SK-N-SH treated with all-trans-retinoic acid at 6 μM for 48 hours (cell line): ENCODE measurements around the gene TNNI3.
"Not testable (repeated sequence)": the region's sequence is repeated elsewhere in the genome, so short reads cannot be mapped to it uniquely, and the experiment has no call there.

Source experiments
- ATAC-seq: fragments of 200-7000 bp; cut with Tn5 transposase; 3 replicates; pipeline ENCODE4 v1.9.1; 2020; ENCODE audit warnings: mild to moderate bottlenecking, moderate library complexity
- ARNTL ChIP-seq: fragments of 450-650 bp; formaldehyde crosslinking; IDR thresholded peaks from 2 replicates; pipeline ENCODE4 v1.5.0; 2020; ENCODE audit warnings: low read depth, mild to moderate bottlenecking, moderate library complexity, borderline replicate concordance
- CSDC2 ChIP-seq: fragments of 250-450 bp; sonication (Bioruptor Pico); IDR thresholded peaks from 2 replicates; pipeline ENCODE4 v1.5.0; 2020; ENCODE audit warnings: mild to moderate bottlenecking, moderate library complexity
- CSRNP3 ChIP-seq: fragments of 250-450 bp; sonication (Bioruptor Pico); IDR thresholded peaks from 2 replicates; pipeline ENCODE4 v1.5.1; 2021; ENCODE audit warnings: mild to moderate bottlenecking, moderate library complexity
- ESRRG ChIP-seq: fragments of 250-450 bp; sonication (Bioruptor Pico); IDR thresholded peaks from 2 replicates; pipeline ENCODE4 v1.6.1; 2021; ENCODE audit warnings: mild to moderate bottlenecking
- GLIS3 ChIP-seq: fragments of 250-450 bp; sonication (Bioruptor Pico); IDR thresholded peaks from 2 replicates; pipeline ENCODE4 v1.5.0; 2020; ENCODE audit warnings: mild to moderate bottlenecking, moderate library complexity
- OSR1 ChIP-seq: fragments of 250-450 bp; sonication (Bioruptor Pico); IDR thresholded peaks from 2 replicates; pipeline ENCODE4 v1.8.0; 2022; ENCODE audit warnings: moderate library complexity, mild to moderate bottlenecking, inconsistent platforms
- POU6F1 ChIP-seq: fragments of 250-450 bp; sonication (Bioruptor Pico); IDR thresholded peaks from 2 replicates; pipeline ENCODE4 v1.8.0; 2021; ENCODE audit warnings: low read depth, mild to moderate bottlenecking, moderate library complexity, borderline replicate concordance
- PPARA ChIP-seq: fragments of 250-450 bp; sonication (Bioruptor Pico); IDR thresholded peaks from 2 replicates; pipeline ENCODE4 v1.5.0; 2020; ENCODE audit warnings: mild to moderate bottlenecking, borderline replicate concordance
- RARB ChIP-seq: fragments of 250-450 bp; sonication (Bioruptor Pico); IDR thresholded peaks from 2 replicates; pipeline ENCODE4 v1.8.0; 2021; ENCODE audit warnings: mild to moderate bottlenecking, moderate library complexity
- SNAI2 ChIP-seq: fragments of 250-450 bp; sonication (Bioruptor Pico); IDR thresholded peaks from 2 replicates; pipeline ENCODE4 v1.5.0; 2020; ENCODE audit warnings: mild to moderate bottlenecking, moderate library complexity
- TCF4 ChIP-seq: fragments of 250-450 bp; sonication (Bioruptor Pico); IDR thresholded peaks from 2 replicates; pipeline ENCODE4 v1.8.0; 2021; ENCODE audit warnings: mild to moderate bottlenecking, moderate library complexity, borderline replicate concordance
- ZC3H10 ChIP-seq: fragments of 250-450 bp; sonication (Bioruptor Pico); IDR thresholded peaks from 2 replicates; pipeline ENCODE4 v1.5.1; 2021; ENCODE audit warnings: mild to moderate bottlenecking, moderate library complexity
- ZFP30 ChIP-seq: fragments of 450-650 bp; formaldehyde crosslinking; IDR thresholded peaks from 2 replicates; pipeline ENCODE4 v1.5.0; 2022; ENCODE audit warnings: mild to moderate bottlenecking, moderate library complexity
- ZNF565 ChIP-seq: fragments of 450-650 bp; formaldehyde crosslinking; conservative IDR thresholded peaks from 2 replicates; pipeline ENCODE4 v1.5.0; 2020; ENCODE audit warnings: low read depth, mild to moderate bottlenecking, moderate library complexity
- ZNF70 ChIP-seq: fragments of 450-650 bp; formaldehyde crosslinking; IDR thresholded peaks from 2 replicates; pipeline ENCODE4 v1.5.0; 2020; ENCODE audit warnings: mild to moderate bottlenecking, moderate library complexity
- ZNF8 ChIP-seq: fragments of 450-650 bp; formaldehyde crosslinking; IDR thresholded peaks from 2 replicates; pipeline ENCODE4 v1.5.0; 2020; ENCODE audit warnings: mild to moderate bottlenecking, moderate library complexity
- TF ChIP-seq, protein P1 (sequence below): fragments of 250-450 bp; sonication (Bioruptor Pico); IDR thresholded peaks from 2 replicates; pipeline ENCODE4 v1.5.0; 2020; ENCODE audit warnings: mild to moderate bottlenecking, moderate library complexity
- TF ChIP-seq, protein P2 (sequence below): fragments of 250-450 bp; sonication (Bioruptor Pico); IDR thresholded peaks from 2 replicates; pipeline ENCODE4 v1.8.0; 2020; ENCODE audit warnings: mild to moderate bottlenecking, moderate library complexity, borderline replicate concordance

Gene TNNI3

GRCh38 chr19:55173186-55173713, 15.7 kb upstream of the TNNI3 start:
- no peak for ATAC-seq
- no peak for TF ChIP-seq ZNF70 (CRISPR knock-in tag)
- no peak for TF ChIP-seq POU6F1 (CRISPR knock-in tag)
- no peak for TF ChIP-seq TCF4 (CRISPR knock-in tag)
- TF ChIP-seq, protein P1, sequence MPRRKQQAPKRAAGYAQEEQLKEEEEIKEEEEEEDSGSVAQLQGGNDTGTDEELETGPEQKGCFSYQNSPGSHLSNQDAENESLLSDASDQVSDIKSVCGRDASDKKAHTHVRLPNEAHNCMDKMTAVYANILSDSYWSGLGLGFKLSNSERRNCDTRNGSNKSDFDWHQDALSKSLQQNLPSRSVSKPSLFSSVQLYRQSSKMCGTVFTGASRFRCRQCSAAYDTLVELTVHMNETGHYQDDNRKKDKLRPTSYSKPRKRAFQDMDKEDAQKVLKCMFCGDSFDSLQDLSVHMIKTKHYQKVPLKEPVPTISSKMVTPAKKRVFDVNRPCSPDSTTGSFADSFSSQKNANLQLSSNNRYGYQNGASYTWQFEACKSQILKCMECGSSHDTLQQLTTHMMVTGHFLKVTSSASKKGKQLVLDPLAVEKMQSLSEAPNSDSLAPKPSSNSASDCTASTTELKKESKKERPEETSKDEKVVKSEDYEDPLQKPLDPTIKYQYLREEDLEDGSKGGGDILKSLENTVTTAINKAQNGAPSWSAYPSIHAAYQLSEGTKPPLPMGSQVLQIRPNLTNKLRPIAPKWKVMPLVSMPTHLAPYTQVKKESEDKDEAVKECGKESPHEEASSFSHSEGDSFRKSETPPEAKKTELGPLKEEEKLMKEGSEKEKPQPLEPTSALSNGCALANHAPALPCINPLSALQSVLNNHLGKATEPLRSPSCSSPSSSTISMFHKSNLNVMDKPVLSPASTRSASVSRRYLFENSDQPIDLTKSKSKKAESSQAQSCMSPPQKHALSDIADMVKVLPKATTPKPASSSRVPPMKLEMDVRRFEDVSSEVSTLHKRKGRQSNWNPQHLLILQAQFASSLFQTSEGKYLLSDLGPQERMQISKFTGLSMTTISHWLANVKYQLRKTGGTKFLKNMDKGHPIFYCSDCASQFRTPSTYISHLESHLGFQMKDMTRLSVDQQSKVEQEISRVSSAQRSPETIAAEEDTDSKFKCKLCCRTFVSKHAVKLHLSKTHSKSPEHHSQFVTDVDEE (CRISPR knock-in tag) = no peak
- TF ChIP-seq, protein P2, sequence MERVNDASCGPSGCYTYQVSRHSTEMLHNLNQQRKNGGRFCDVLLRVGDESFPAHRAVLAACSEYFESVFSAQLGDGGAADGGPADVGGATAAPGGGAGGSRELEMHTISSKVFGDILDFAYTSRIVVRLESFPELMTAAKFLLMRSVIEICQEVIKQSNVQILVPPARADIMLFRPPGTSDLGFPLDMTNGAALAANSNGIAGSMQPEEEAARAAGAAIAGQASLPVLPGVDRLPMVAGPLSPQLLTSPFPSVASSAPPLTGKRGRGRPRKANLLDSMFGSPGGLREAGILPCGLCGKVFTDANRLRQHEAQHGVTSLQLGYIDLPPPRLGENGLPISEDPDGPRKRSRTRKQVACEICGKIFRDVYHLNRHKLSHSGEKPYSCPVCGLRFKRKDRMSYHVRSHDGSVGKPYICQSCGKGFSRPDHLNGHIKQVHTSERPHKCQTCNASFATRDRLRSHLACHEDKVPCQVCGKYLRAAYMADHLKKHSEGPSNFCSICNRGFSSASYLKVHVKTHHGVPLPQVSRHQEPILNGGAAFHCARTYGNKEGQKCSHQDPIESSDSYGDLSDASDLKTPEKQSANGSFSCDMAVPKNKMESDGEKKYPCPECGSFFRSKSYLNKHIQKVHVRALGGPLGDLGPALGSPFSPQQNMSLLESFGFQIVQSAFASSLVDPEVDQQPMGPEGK = no peak
- no peak for TF ChIP-seq SNAI2 (CRISPR knock-in tag)
- TF ChIP-seq OSR1 (CRISPR knock-in tag) = no peak
- no peak for TF ChIP-seq ZFP30
- TF ChIP-seq CSDC2 (CRISPR knock-in tag) = no peak
- no peak for TF ChIP-seq PPARA
- TF ChIP-seq ESRRG = no peak
- no peak for TF ChIP-seq ARNTL
- no peak for TF ChIP-seq GLIS3 (CRISPR knock-in tag)
- TF ChIP-seq ZNF8 (CRISPR knock-in tag) = no peak
- TF ChIP-seq CSRNP3 = no peak
- no peak for TF ChIP-seq RARB (CRISPR knock-in tag)

GRCh38 chr19:55172741-55173140, 15.2 kb upstream of the TNNI3 start:
- no peak; the same call in 2 of the 3 replicates for ATAC-seq
- TF ChIP-seq TCF4 (CRISPR knock-in tag) (no peak), RARB (CRISPR knock-in tag) (no peak), GLIS3 (CRISPR knock-in tag) (no peak), ZNF565 (no peak), ZNF70 (CRISPR knock-in tag) (no peak), ZC3H10 (no peak), ESRRG (no peak), ZNF8 (CRISPR knock-in tag) (no peak)
- TF ChIP-seq, protein P2 = no peak
- TF ChIP-seq, protein P1 (CRISPR knock-in tag) = no peak

DNA sequence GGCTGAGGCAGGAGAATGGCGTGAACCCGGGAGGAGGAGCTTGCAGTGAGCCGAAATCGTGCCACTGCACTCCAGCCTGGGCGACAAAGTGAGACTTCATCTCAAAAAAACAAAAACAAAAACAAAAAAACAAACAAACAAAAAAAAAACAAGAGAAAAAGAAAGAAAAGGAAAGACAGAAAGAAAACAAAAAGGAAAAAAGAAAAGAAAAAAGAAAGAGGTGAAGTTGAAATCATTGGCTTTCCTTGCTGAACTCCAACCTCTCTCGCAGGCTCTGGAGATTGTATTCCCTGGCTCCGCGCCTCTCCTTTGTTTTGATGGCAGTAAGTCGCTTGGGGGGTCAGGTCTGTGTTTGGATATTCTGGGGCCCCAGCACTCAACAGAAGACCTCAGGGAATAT, 14.8 kb upstream of the TNNI3 start:
- ATAC-seq = not testable (repeated sequence)
